ENCODE measurements around the gene ARID4B.

DNA sequence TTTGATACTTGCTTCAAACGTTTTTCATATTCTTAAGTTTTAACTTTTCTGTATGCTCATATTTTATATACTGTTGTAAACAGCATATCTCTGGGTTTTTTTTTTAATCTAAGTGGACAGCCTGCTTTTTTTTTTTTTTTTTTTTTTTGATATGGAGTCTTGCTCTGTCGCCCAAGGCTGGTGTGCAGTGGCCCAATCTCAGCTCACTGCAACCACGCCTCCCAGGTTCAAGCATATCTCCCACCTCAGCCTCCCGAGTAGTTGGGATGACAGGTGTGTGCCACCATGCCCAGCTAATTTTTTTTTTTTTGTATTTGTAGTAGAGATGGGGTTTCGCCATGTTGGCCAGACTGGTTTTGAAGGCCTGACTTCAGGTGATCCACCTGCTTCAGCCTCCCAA is 40.4 kb upstream of the ARID4B start:
- no peak for TF ChIP-seq POLR2A (IDR thresholded peaks at IDR 0.05)
- TF ChIP-seq, protein P1, sequence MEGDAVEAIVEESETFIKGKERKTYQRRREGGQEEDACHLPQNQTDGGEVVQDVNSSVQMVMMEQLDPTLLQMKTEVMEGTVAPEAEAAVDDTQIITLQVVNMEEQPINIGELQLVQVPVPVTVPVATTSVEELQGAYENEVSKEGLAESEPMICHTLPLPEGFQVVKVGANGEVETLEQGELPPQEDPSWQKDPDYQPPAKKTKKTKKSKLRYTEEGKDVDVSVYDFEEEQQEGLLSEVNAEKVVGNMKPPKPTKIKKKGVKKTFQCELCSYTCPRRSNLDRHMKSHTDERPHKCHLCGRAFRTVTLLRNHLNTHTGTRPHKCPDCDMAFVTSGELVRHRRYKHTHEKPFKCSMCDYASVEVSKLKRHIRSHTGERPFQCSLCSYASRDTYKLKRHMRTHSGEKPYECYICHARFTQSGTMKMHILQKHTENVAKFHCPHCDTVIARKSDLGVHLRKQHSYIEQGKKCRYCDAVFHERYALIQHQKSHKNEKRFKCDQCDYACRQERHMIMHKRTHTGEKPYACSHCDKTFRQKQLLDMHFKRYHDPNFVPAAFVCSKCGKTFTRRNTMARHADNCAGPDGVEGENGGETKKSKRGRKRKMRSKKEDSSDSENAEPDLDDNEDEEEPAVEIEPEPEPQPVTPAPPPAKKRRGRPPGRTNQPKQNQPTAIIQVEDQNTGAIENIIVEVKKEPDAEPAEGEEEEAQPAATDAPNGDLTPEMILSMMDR (IDR thresholded peaks at IDR 0.05), result no peak

Data from lower leg skin (tissue), 3 donors.